ENCODE results near the gene ST3GAL6. TPM values are rescaled to one million over a fixed set of nuclear protein-coding genes. Genes with fewer than 3 reads are reported as not detected.

The ST3GAL6 gene
- total and polyA plus RNA-seq, 8 donors, result 10.9 to 30.8 (median 18.8) TPM

DNA sequence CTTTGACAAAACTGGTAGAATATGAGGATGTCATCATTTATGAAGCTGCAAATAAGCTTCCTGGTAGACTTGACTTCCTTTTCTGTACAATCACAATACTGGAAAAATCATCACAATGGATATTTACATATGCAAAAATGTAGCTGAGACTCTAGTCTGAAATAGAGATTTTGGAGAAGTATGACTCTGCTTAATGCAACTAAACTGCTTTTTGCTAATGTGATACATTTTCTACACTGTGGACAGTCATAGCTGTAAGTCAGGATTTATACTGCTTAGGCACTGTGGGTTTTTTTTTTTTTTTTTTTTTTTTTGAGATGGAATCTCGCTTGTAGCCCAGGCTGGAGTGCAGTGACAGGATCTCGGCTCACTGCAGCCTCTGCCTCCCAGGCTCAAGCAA is 34.5 kb upstream of the ST3GAL6 start:
- H3K36me3 ChIP-seq, result no peaks in the 10 kb centered on the region
- intact Hi-C loops (cut with DNase I), result no loop called here
- TF ChIP-seq, protein P1, sequence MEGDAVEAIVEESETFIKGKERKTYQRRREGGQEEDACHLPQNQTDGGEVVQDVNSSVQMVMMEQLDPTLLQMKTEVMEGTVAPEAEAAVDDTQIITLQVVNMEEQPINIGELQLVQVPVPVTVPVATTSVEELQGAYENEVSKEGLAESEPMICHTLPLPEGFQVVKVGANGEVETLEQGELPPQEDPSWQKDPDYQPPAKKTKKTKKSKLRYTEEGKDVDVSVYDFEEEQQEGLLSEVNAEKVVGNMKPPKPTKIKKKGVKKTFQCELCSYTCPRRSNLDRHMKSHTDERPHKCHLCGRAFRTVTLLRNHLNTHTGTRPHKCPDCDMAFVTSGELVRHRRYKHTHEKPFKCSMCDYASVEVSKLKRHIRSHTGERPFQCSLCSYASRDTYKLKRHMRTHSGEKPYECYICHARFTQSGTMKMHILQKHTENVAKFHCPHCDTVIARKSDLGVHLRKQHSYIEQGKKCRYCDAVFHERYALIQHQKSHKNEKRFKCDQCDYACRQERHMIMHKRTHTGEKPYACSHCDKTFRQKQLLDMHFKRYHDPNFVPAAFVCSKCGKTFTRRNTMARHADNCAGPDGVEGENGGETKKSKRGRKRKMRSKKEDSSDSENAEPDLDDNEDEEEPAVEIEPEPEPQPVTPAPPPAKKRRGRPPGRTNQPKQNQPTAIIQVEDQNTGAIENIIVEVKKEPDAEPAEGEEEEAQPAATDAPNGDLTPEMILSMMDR (IDR thresholded peaks at IDR 0.05), result no peak
- DNase-seq (no peak), ATAC-seq (no peak)
- H3K4me3 ChIP-seq, result no peak overlapping the region
- peaks cover 0 to 13% of the 10 kb centered on the region in 2 donors for H3K4me1 ChIP-seq
- H3K9me3 ChIP-seq, result no peaks in the 10 kb centered on the region
- no peak overlapping the region for H3K27ac ChIP-seq
- H3K27me3 ChIP-seq, result peaks cover 0 to 28% of the 10 kb centered on the region in 2 donors

GRCh38 chr3:98730338-98730737 is 32.8 kb upstream of the ST3GAL6 start:
- ATAC-seq (no peak), DNase-seq (peak in 1 of 4 donors; percentile 39)
- Histone ChIP-seq H3K27me3 (peaks cover 0 to 40% of the 10 kb centered on the region in 2 donors), H3K27ac (no peak overlapping the region), H3K4me3 (no peak overlapping the region), H3K4me1 (peaks cover 7 to 21% of the 10 kb centered on the region in 2 donors), H3K9me3 (no peaks in the 10 kb centered on the region), H3K36me3 (no peaks in the 10 kb centered on the region)
- intact Hi-C loops (cut with DNase I), result no loop called here
- TF ChIP-seq, protein P1 (IDR thresholded peaks at IDR 0.05), result no peak

- ATAC-seq, result no peak
- DNase-seq, result no peak
- TF ChIP-seq, protein P1 (IDR thresholded peaks at IDR 0.05), result no peak
Observed at GRCh38 chr3:98730886-98731537, 32.1 kb upstream of the ST3GAL6 start.

DNA sequence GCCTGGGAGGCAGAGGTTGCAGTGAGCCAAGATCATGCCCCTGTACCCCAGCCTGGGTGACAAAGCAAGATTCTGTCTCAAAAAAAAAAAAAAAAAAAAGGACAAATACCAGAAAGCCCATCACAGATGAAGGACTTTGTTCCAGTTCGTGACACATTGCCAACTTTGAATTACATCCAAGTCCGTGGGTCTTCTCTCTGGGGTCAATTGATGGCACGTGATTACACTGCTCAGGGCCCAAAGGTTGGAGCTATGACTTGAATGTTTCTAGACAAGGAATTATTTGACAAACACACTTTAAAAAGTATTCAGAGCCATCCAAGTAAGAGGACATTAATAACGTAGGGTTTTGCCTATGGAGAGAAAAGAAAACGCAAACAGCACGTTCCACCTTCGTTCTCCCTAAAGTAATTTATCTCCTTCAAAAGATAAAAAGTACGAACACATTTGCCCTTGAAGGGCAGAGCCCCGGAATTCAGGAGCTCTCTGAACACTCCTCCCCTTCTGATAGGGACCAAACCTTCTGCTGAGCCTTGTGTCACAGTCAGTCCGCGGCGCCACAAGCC is 31.3 kb upstream of the ST3GAL6 start:
- Histone ChIP-seq H3K4me3 (peak overlapping the region; percentile 73 to 78), H3K27me3 (peaks cover 0 to 40% of the 10 kb centered on the region in 2 donors), H3K4me1 (peaks cover 7 to 21% of the 10 kb centered on the region in 2 donors), H3K27ac (peak overlapping the region; percentile 72 to 73), H3K36me3 (no peaks in the 10 kb centered on the region), H3K9me3 (no peaks in the 10 kb centered on the region)
- no peak for DNase-seq
- intact Hi-C loops (cut with DNase I), result no loop called here
- TF ChIP-seq, protein P1 (IDR thresholded peaks at IDR 0.05), result no peak
- ATAC-seq, result peak; percentile 79

More at GRCh38 chr3:98730886-98731537, 32.1 kb upstream of the ST3GAL6 start:
- Histone ChIP-seq H3K27ac (no peak overlapping the region), H3K4me3 (no peak overlapping the region), H3K4me1 (peaks cover 7 to 21% of the 10 kb centered on the region in 2 donors), H3K27me3 (peaks cover 0 to 40% of the 10 kb centered on the region in 2 donors), H3K9me3 (no peaks in the 10 kb centered on the region), H3K36me3 (no peaks in the 10 kb centered on the region)
- intact Hi-C loops (cut with DNase I), result no loop called here

DNA sequence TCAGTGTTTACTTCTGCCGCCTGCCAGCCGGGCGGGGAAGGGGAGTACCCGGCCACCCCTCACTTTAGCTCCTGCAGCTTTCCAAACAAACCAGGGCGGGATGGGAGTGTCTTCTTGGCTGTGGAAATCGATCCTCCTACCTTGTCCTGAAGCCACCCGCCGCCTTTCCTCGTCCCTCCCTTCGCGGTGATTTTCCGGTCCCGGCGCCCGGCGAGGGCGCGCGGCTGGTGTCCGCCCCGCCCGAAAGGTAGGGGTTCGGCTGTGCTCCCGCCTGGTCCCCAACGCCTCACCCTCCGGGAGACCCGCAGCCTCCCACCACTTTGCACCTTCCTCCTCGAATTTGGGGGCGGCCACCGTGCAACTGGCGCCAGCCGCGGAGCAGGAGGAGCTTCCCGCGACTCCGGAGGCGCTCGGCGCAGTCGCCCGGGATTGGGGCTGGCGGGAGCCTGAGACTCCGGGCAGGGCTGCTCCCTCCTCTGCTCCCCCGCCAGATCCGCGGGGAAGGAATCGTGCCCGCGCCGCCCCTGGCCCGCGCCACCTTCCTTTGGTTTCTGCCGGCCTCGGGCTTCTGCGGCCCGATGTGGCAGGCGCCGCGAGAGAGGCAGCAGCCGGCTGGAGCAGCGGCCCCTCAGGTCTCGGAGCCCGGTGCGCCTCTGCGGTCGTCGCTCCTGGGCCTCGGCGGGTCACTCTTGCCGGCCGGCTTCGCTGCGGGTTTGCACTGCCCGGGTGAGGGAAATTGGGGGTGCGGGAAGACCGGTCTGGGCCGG is 30.7 kb upstream of the ST3GAL6 start:
- H3K36me3 ChIP-seq, result no peaks in the 10 kb centered on the region
- DNase-seq, result peak; percentile 43 to 90 (median 58)
- intact Hi-C loops (cut with DNase I), result no loop called here
- H3K27ac ChIP-seq, result peak overlapping the region; percentile 72 to 73
- H3K4me1 ChIP-seq, result peaks cover 7 to 21% of the 10 kb centered on the region in 2 donors
- peaks cover 0 to 40% of the 10 kb centered on the region in 2 donors for H3K27me3 ChIP-seq
- no peaks in the 10 kb centered on the region for H3K9me3 ChIP-seq
- ATAC-seq, result peak; percentile 77
- peak overlapping the region; percentile 73 to 78 for H3K4me3 ChIP-seq
- TF ChIP-seq, protein P1 (IDR thresholded peaks at IDR 0.05), result no peak

All from left lung (tissue), 10 donors.